Endothelial cell of umbilical vein (primary cell): Measurements from ENCODE around the gene LRFN2. TPM values are rescaled to one million over a fixed set of nuclear protein-coding genes. Genes with fewer than 3 reads are reported as not detected.

Experiments used
- BruUV-seq: library from RNA; stranded (reverse); fragments of 400-500 nt; replicated peaks from 2 replicates; lab custom pipeline; 2021; lab: Mats Ljungman, UMichigan
- CTCF ChIA-PET: fragments of 300-600, 350-600 bp; sonication (Branson Sonifier 250); formaldehyde crosslinking; loops from one replicate; lab custom pipeline; 2021; ENCODE audit warnings: antibody characterized with exemption, inconsistent platforms; lab: Charles Lee
- POLR2A ChIA-PET: fragments of 300-600, 350-600 bp; sonication (Branson Sonifier 250); formaldehyde crosslinking; loops from one replicate; lab custom pipeline; 2021; ENCODE audit warnings: antibody characterized with exemption, inconsistent platforms; lab: Charles Lee
- DNase-seq: peaks from one replicate; pipeline ENCODE4 v3.0.0-alpha.2; 2011; ENCODE audit warnings: low read depth, low spot score
- FAIRE-seq: peaks from 2 replicates; lab custom pipeline; 2011; peaks lifted over from hg19 to GRCh38; lab: Jason Lieb, UNC
- H2AFZ ChIP-seq: 2 replicates; pipeline ENCODE4 v1.6.0; 2012; ENCODE audit warnings: low read depth, low read length, control low read depth, inconsistent platforms
- H3K27ac ChIP-seq: 2 replicates; pipeline ENCODE4 v1.5.1; 2011; ENCODE audit warnings: low read depth, mild to moderate bottlenecking, control low read depth, low read length, moderate library complexity; ENCODE audit not compliant: insufficient read depth
- H3K27me3 ChIP-seq, 2 experiments: 2 replicates each; pipeline versions ENCODE4 v1.6.0 to v1.6.1; 2011; ENCODE audit warnings: low read length in 2 of 2, mixed read lengths in 1 of 2; ENCODE audit not compliant: control insufficient read depth in 2 of 2, insufficient read depth in 2 of 2
- H3K36me3 ChIP-seq, 2 experiments: 2 replicates in 1 of 2; 3 replicates in 1 of 2; pipeline ENCODE4 v1.5.1; 2011; ENCODE audit warnings: low read length in 2 of 2, mild to moderate bottlenecking in 1 of 2, moderate library complexity in 1 of 2; ENCODE audit not compliant: control insufficient read depth in 2 of 2, insufficient read depth in 2 of 2; ENCODE audit errors: extremely low read depth in 1 of 2
- H3K4me1 ChIP-seq: 3 replicates; pipeline ENCODE4 v1.5.1; 2011; ENCODE audit warnings: mild to moderate bottlenecking, low read length; ENCODE audit not compliant: control insufficient read depth, insufficient read depth; ENCODE audit errors: extremely low read depth
- H3K4me2 ChIP-seq: 2 replicates; pipeline ENCODE4 v1.6.1; 2011; ENCODE audit warnings: low read length, control low read depth, mixed read lengths; ENCODE audit not compliant: insufficient read depth
- H3K4me3 ChIP-seq, 3 experiments: fragments of 200-600 bp in 1 of 3; sonication (generic), shearing (Covaris generic) in 1 of 3; replicated peaks in 1 of 3; 2 replicates each; pipeline ENCODE4 v1.5.1; 2011 to 2016; ENCODE audit warnings: control low read depth in 3 of 3, low read length in 3 of 3, mild to moderate bottlenecking in 2 of 3, inconsistent platforms in 1 of 3, low read depth in 1 of 3, moderate library complexity in 1 of 3; ENCODE audit not compliant: insufficient read depth in 1 of 3
- H3K79me2 ChIP-seq: 2 replicates; pipeline ENCODE4 v1.6.0; 2012; ENCODE audit warnings: low read length, inconsistent platforms; ENCODE audit not compliant: control insufficient read depth, insufficient read depth
- H3K9ac ChIP-seq: replicated peaks from 2 replicates; pipeline ENCODE3; 2011; ENCODE audit warnings: low read length, control low read depth; ENCODE audit not compliant: insufficient read depth; ENCODE audit errors: extremely low read depth
- H3K9me1 ChIP-seq: replicated peaks from 3 replicates; pipeline ENCODE4 v1.6.0; 2011; ENCODE audit warnings: mild to moderate bottlenecking, low read length; ENCODE audit not compliant: control insufficient read depth, insufficient read depth; ENCODE audit errors: extremely low read depth
- H3K9me3 ChIP-seq: replicated peaks from 2 replicates; pipeline ENCODE4 v1.5.1; 2012; ENCODE audit warnings: low read length, inconsistent platforms; ENCODE audit not compliant: control insufficient read depth, insufficient read depth
- H4K20me1 ChIP-seq: replicated peaks from 2 replicates; pipeline ENCODE3; 2011; ENCODE audit warnings: mild to moderate bottlenecking, low read length; ENCODE audit not compliant: control insufficient read depth, insufficient read depth; ENCODE audit errors: extremely low read depth
- CTCF ChIP-seq, 2 donors: IDR thresholded peaks; 1 replicate in 1 of 2; 2 replicates in 1 of 2; pipeline ENCODE4 v1.5.1; 2011; ENCODE audit warnings: low read length in 2 of 2, mild to moderate bottlenecking in 2 of 2, moderate library complexity in 2 of 2, control low read depth in 1 of 2, inconsistent platforms in 1 of 2, low read depth in 1 of 2; ENCODE audit not compliant: insufficient read depth in 1 of 2; ENCODE audit errors: extremely low read depth in 1 of 2
- EZH2 ChIP-seq: IDR thresholded peaks from 2 replicates; pipeline ENCODE4 v1.6.1; 2012; ENCODE audit warnings: borderline replicate concordance, low read depth, mild to moderate bottlenecking, moderate library complexity, low read length, inconsistent platforms; ENCODE audit not compliant: severe bottlenecking
- FOS ChIP-seq: IDR thresholded peaks from 2 replicates; pipeline ENCODE4 v1.6.1; 2011; ENCODE audit warnings: mild to moderate bottlenecking, low read length, moderate library complexity, borderline replicate concordance; ENCODE audit not compliant: insufficient read depth
- GATA2 ChIP-seq: IDR thresholded peaks from 2 replicates; pipeline ENCODE4 v1.7.0; 2011; ENCODE audit warnings: low read depth, mild to moderate bottlenecking, moderate library complexity, mixed read lengths, low read length; ENCODE audit not compliant: insufficient read length, insufficient read depth
- JUN ChIP-seq: IDR thresholded peaks from 2 replicates; pipeline ENCODE4 v1.6.1; 2011; ENCODE audit warnings: borderline replicate concordance, low read depth; ENCODE audit not compliant: insufficient read length, insufficient read depth
- MYC ChIP-seq: IDR thresholded peaks from one replicate; pipeline ENCODE4 v1.6.1; 2011; ENCODE audit warnings: mild to moderate bottlenecking, low read depth, low read length
- POLR2A ChIP-seq: IDR thresholded peaks from 2 replicates; pipeline ENCODE4 v1.6.1; 2012; ENCODE audit warnings: low read depth, mild to moderate bottlenecking, control low read depth, low read length
- POLR2AphosphoS5 ChIP-seq: IDR thresholded peaks from 2 replicates; pipeline ENCODE4 v1.6.1; 2012; ENCODE audit warnings: low read depth, mild to moderate bottlenecking, control low read depth, low read length, moderate library complexity; ENCODE audit not compliant: insufficient read depth
- dilution Hi-C: fragments of 300-500 bp; cut with MboI; formaldehyde crosslinking; loops from one replicate; pipeline ENCODE4 v1.15.0; 2019; ENCODE audit warnings: low sequenced_read_pairs; ENCODE audit not compliant: extremely low pct_ligation_motif_present
- intact Hi-C: fragments of 100-400 bp; cut with micrococcal nuclease; formaldehyde crosslinking; loops from one replicate; pipeline ENCODE4 v1.10.0; 2022
- polyA plus RNA-seq, 4 experiments: library from polyadenylated mRNA; depleted of rRNA in 3 of 4; stranded (reverse) in 3 of 4; unstranded in 1 of 4; fragments of >200 nt; gene quantifications; 2 replicates each; pipeline versions ENCODE4 v1.2.1 to v1.2.3, GENCODE V29; 2011 to 2012; ENCODE audit warnings: missing spikeins in 1 of 4
- total RNA-seq: library from RNA; stranded (reverse); gene quantifications from 2 replicates; pipeline ENCODE4 v1.2.3, GENCODE V29; 2021
- TF ChIP-seq, protein P1 (sequence below): IDR thresholded peaks from 2 replicates; pipeline ENCODE4 v1.6.1; 2011; ENCODE audit not compliant: insufficient read depth, insufficient read length

LRFN2 gene
- total and polyA plus RNA-seq, 2 donors (not counting 3 experiments of a cell fraction or from before 2014, with no cell fraction given): not detected

DNA sequence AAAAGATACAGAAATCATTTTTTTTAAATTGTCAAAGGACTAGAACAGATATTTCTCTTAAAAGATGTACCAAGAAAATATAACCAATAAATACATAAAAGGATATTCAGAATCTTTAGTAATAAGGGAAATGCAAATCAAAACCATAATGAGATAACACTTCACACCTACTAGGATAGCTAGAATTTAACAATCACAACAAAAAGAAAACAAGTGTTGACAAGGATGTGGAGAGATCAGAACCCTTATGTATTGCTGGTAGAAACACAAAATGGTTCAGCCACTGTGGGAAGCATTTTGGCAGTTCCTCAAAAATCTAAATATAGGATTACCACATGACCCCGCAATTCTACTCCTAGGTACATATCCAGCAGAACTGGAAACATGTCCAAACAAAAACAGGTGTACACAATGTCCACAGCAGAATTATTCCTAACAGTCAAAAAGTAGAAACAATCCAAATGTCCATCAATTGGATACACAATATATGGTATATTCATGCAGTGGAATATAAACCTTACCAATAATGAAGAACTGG is 211.0 kb downstream of the LRFN2 start:
- dilution Hi-C loops: no loop called here
- no peak for FAIRE-seq
- no peak for TF ChIP-seq JUN
- TF ChIP-seq MYC: no peak
- TF ChIP-seq GATA2: no peak
- TF ChIP-seq POLR2A: no peak
- no peak for TF ChIP-seq CTCF (IDR thresholded peaks at IDR 0.05; ENCODE audit: extremely low read depth in 1 of 2, insufficient read depth in 1 of 2, low read depth in 1 of 2, low read length in 2 of 2)
- TF ChIP-seq, protein P1, sequence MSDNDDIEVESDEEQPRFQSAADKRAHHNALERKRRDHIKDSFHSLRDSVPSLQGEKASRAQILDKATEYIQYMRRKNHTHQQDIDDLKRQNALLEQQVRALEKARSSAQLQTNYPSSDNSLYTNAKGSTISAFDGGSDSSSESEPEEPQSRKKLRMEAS: no peak
- no peak for TF ChIP-seq POLR2AphosphoS5
- no peak for TF ChIP-seq EZH2
- TF ChIP-seq FOS: no peak

More for the DNA sequence above, 211.0 kb downstream of the LRFN2 start:
- Histone ChIP-seq H3K27me3 (no peaks in the 10 kb centered on the region), H3K9me3 (no peaks in the 10 kb centered on the region), H2AFZ (no peak overlapping the region), H3K4me1 (no peaks in the 10 kb centered on the region), H3K9ac (no peak overlapping the region), H3K4me2 (no peak overlapping the region), H3K27ac (no peak overlapping the region), H3K36me3 (no peaks in the 10 kb centered on the region), H3K79me2 (no peaks in the 10 kb centered on the region), H3K4me3 (no peak overlapping the region), H3K9me1 (no peaks in the 10 kb centered on the region), H4K20me1 (no peaks in the 10 kb centered on the region)
- intact Hi-C loops: no loop called here
- BruUV-seq: no TSS peak
- DNase-seq: no peak
- ChIA-PET CTCF (no interaction called here), POLR2A (no interaction called here)
